Fibroblast of lung (primary cell): ENCODE results near the gene GARIN5B. TPM values are rescaled to one million over a fixed set of nuclear protein-coding genes. Genes with fewer than 3 reads are reported as not detected.

Experiments
- DNase-seq, 2 donors: peaks; one replicate each; pipeline versions ENCODE4 v3.0.0 to v3.0.0-alpha.2; 2010; ENCODE audit warnings: low read depth in 2 of 2
- H2AFZ ChIP-seq: 2 replicates; pipeline ENCODE4 v1.5.1; 2012; ENCODE audit warnings: low read length, control low read depth, inconsistent platforms
- H3K27ac ChIP-seq: 2 replicates; pipeline ENCODE4 v1.5.1; 2011; ENCODE audit warnings: low read length, control low read depth; ENCODE audit not compliant: insufficient read depth
- H3K27me3 ChIP-seq: 2 replicates; pipeline ENCODE4 v1.5.1; 2011; ENCODE audit warnings: mild to moderate bottlenecking, low read length; ENCODE audit not compliant: control insufficient read depth, insufficient read depth
- H3K36me3 ChIP-seq: 2 replicates; pipeline ENCODE4 v1.5.1; 2011; ENCODE audit warnings: low read length; ENCODE audit not compliant: control insufficient read depth, insufficient read depth
- H3K4me1 ChIP-seq: 2 replicates; pipeline ENCODE4 v1.5.1; 2011; ENCODE audit warnings: low read length; ENCODE audit not compliant: control insufficient read depth, insufficient read depth; ENCODE audit errors: extremely low read depth
- H3K4me2 ChIP-seq: 2 replicates; pipeline ENCODE4 v1.5.1; 2011; ENCODE audit warnings: low read length, control low read depth; ENCODE audit not compliant: insufficient read depth; ENCODE audit errors: extremely low read depth
- H3K4me3 ChIP-seq, 4 experiments: fragments of 200-600 bp in 1 of 4; sonication (generic) in 1 of 4; replicated peaks in 1 of 4; 2 replicates each; pipeline ENCODE4 v1.5.1; 2011 to 2016; ENCODE audit warnings: low read length in 4 of 4, low read depth in 3 of 4, mild to moderate bottlenecking in 3 of 4, control low read depth in 2 of 4, inconsistent platforms in 1 of 4, mixed read lengths in 1 of 4; ENCODE audit not compliant: insufficient read depth in 1 of 4; ENCODE audit errors: control extremely low read depth in 1 of 4
- H3K79me2 ChIP-seq: 2 replicates; pipeline ENCODE4 v1.5.1; 2012; ENCODE audit warnings: mild to moderate bottlenecking, low read length, inconsistent platforms; ENCODE audit not compliant: control insufficient read depth, insufficient read depth
- H3K9ac ChIP-seq: 2 replicates; pipeline ENCODE4 v1.5.1; 2011; ENCODE audit warnings: mild to moderate bottlenecking, low read length, control low read depth; ENCODE audit not compliant: insufficient read depth
- H3K9me3 ChIP-seq: 2 replicates; pipeline ENCODE4 v1.5.1; 2012; ENCODE audit warnings: low read depth, low read length; ENCODE audit not compliant: control insufficient read depth, insufficient read depth
- H4K20me1 ChIP-seq: 2 replicates; pipeline ENCODE4 v1.5.1; 2011; ENCODE audit warnings: low read length; ENCODE audit not compliant: control insufficient read depth, insufficient read depth; ENCODE audit errors: extremely low read depth
- EZH2 ChIP-seq: IDR thresholded peaks from 2 replicates; pipeline ENCODE4 v1.5.1; 2012; ENCODE audit warnings: low read length, control low read depth, mild to moderate bottlenecking; ENCODE audit errors: missing control alignments
- polyA plus RNA-seq, 2 donors: library from polyadenylated mRNA; depleted of rRNA in 1 of 2; stranded (reverse) in 1 of 2; unstranded in 1 of 2; fragments of >200 nt; gene quantifications; 2 replicates each; pipeline ENCODE4 v1.2.1, GENCODE V29; 2011 to 2012; ENCODE audit warnings: missing spikeins in 1 of 2
- total RNA-seq: library from RNA; depleted of rRNA; stranded (reverse); fragments of >200 nt; gene quantifications from 2 replicates; pipeline ENCODE4 v1.2.1, GENCODE V29; 2014
- TF ChIP-seq, protein P1 (sequence below), 2 donors: IDR thresholded peaks in 1 of 2; conservative IDR thresholded peaks in 1 of 2; 1 replicate in 1 of 2; 2 replicates in 1 of 2; pipeline ENCODE4 v1.5.1; 2011 to 2012; ENCODE audit warnings: low read length in 2 of 2, control low read depth in 1 of 2, inconsistent platforms in 1 of 2, low read depth in 1 of 2, mild to moderate bottlenecking in 1 of 2

GARIN5B gene
- total and polyA plus RNA-seq, 2 donors (not counting 1 experiment from before 2014, with no cell fraction given): not detected

- TF ChIP-seq, protein P1, sequence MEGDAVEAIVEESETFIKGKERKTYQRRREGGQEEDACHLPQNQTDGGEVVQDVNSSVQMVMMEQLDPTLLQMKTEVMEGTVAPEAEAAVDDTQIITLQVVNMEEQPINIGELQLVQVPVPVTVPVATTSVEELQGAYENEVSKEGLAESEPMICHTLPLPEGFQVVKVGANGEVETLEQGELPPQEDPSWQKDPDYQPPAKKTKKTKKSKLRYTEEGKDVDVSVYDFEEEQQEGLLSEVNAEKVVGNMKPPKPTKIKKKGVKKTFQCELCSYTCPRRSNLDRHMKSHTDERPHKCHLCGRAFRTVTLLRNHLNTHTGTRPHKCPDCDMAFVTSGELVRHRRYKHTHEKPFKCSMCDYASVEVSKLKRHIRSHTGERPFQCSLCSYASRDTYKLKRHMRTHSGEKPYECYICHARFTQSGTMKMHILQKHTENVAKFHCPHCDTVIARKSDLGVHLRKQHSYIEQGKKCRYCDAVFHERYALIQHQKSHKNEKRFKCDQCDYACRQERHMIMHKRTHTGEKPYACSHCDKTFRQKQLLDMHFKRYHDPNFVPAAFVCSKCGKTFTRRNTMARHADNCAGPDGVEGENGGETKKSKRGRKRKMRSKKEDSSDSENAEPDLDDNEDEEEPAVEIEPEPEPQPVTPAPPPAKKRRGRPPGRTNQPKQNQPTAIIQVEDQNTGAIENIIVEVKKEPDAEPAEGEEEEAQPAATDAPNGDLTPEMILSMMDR (conservative IDR thresholded peaks at IDR 0.05 in 1 of 2, IDR thresholded peaks at IDR 0.05 in 1 of 2; ENCODE audit: low read depth in 1 of 2, low read length in 2 of 2): no peak
- no peak for TF ChIP-seq EZH2
- Histone ChIP-seq H3K4me3 (peak overlapping the region in 1 of 4 experiments; percentile 27), H3K4me2 (peak overlapping the region; percentile 35), H3K79me2 (no peaks in the 10 kb centered on the region), H3K9me3 (no peaks in the 10 kb centered on the region), H3K4me1 (peaks cover 11% of the 10 kb centered on the region), H3K9ac (no peak overlapping the region), H3K27me3 (peaks cover 2% of the 10 kb centered on the region), H3K27ac (no peak overlapping the region), H4K20me1 (no peaks in the 10 kb centered on the region), H3K36me3 (peaks cover 4% of the 10 kb centered on the region), H2AFZ (no peak overlapping the region)
- no peak for DNase-seq
Measured at GRCh38 chr19:55341595-55342531, 21.2 kb downstream of the GARIN5B start.

DNA sequence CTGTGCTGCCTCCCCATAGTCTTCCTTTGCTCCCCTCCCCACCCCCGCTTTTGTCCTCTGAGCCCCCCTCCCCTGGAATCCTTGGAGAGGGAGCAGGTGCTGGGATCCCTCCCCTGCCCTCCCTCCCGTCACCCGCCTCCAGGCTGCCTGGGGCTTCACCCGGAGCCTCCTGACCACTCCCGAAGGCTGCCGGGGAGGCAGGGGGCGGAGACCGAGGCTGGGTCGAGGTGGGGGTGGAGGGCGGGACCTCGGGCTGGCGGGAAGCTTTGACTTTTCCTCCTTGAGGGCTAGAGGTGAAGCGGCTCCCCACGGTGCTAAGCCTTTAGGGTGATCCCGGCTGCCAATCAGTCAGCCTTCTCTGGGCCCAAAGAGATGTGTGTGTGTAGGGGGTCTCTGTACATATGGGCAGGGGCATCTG lies 21.9 kb downstream of the GARIN5B start:
- peaks cover 5% of the 10 kb centered on the region for H3K27me3 ChIP-seq
- H3K4me2 ChIP-seq: peak overlapping the region; percentile 94
- H3K27ac ChIP-seq: no peak overlapping the region
- no peaks in the 10 kb centered on the region for H3K79me2 ChIP-seq
- H3K9me3 ChIP-seq: no peaks in the 10 kb centered on the region
- peaks cover 4% of the 10 kb centered on the region for H3K36me3 ChIP-seq
- H2AFZ ChIP-seq: no peak overlapping the region
- peaks cover 11% of the 10 kb centered on the region for H3K4me1 ChIP-seq
- H4K20me1 ChIP-seq: no peaks in the 10 kb centered on the region
- TF ChIP-seq, protein P1 (conservative IDR thresholded peaks at IDR 0.05 in 1 of 2, IDR thresholded peaks at IDR 0.05 in 1 of 2; ENCODE audit: low read depth in 1 of 2, low read length in 2 of 2): no peak
- TF ChIP-seq EZH2: no peak
- DNase-seq: peak; percentile 44 to 52
- H3K9ac ChIP-seq: no peak overlapping the region
- H3K4me3 ChIP-seq: peak overlapping the region in 3 of 4 experiments; percentile 70 to 80 (median 73)

DNA sequence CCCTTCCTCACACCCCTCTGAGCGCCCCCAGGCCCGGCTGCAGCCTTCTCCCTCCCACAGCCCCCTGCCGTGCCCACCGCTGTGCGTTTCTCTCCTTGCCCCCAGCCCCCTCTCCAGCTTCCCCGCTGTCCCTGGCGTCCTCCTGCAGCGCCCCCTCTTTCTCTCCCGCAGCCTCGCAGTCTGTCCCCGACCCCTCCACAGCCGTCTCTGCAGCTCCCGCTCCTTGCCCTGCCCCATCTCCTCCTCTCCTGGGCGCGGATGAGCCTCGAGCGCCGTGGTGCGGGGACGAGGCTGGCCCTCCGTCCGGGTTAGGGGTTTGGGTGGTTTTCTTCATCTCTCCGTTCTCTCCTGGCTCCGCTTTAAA lies 22.3 kb downstream of the GARIN5B start:
- Histone ChIP-seq H3K79me2 (no peaks in the 10 kb centered on the region), H3K36me3 (peaks cover 4% of the 10 kb centered on the region), H3K27ac (no peak overlapping the region), H3K9ac (peak overlapping the region; percentile 65), H2AFZ (no peak overlapping the region), H3K4me3 (peak overlapping the region; percentile 70 to 80 (median 75)), H3K27me3 (peaks cover 5% of the 10 kb centered on the region), H3K9me3 (no peaks in the 10 kb centered on the region), H3K4me1 (peaks cover 11% of the 10 kb centered on the region), H4K20me1 (no peaks in the 10 kb centered on the region), H3K4me2 (peak overlapping the region; percentile 94)
- no peak for DNase-seq
- no peak for TF ChIP-seq EZH2
- TF ChIP-seq, protein P1 (conservative IDR thresholded peaks at IDR 0.05 in 1 of 2, IDR thresholded peaks at IDR 0.05 in 1 of 2; ENCODE audit: low read depth in 1 of 2, low read length in 2 of 2): no peak
